DND-41 (cell line): Measurements from ENCODE around the gene EIF2B2.

Experiments
- CTCF ChIP-seq: IDR thresholded peaks from 2 replicates; pipeline ENCODE4 v1.5.1; 2012; ENCODE audit warnings: borderline replicate concordance, low read length, moderate library complexity, mild to moderate bottlenecking; ENCODE audit not compliant: poor library complexity, severe bottlenecking; ENCODE audit errors: extremely low read depth
- EZH2 ChIP-seq: IDR thresholded peaks from 3 replicates; pipeline ENCODE4 v1.6.1; 2012; ENCODE audit warnings: borderline replicate concordance, low read depth, mild to moderate bottlenecking, moderate library complexity, low read length, inconsistent platforms; ENCODE audit not compliant: severe bottlenecking

- TF ChIP-seq CTCF: no peak
- no peak for TF ChIP-seq EZH2
Measured at GRCh38 chr14:75030147-75030546, 27.4 kb downstream of the EIF2B2 start.
